NCI-H1105 treated with DMSO at 0.1 percent for 48 hours (cell line): ENCODE data around the gene LARP7.
A peak's percentile ranks its signal among the peaks of the same experiment; 100 is the strongest.
"Not testable (repeated sequence)": the region's sequence is repeated elsewhere in the genome, so short reads cannot be mapped to it uniquely, and the experiment has no call there.

ENCODE experiments used
- DNase-seq: peaks from one replicate; lab custom pipeline; 2025; lab: John Stamatoyannopoulos, UW

LARP7 gene

GRCh38 chr4:112636688-112637551, at the start of gene LARP7, which contains the start of gene ZGRF1:
Gene LARP7 (plus strand): TSS chr4:112637143. CDS start chr4:112644670, 7,527 bp downstream.
Gene ZGRF1 (minus strand): TSS chr4:112636909. CDS start chr4:112633176, 3,733 bp downstream.
- DNase-seq: peak; percentile 91

GRCh38 chr4:112589206-112589605, 47.7 kb upstream of the LARP7 start:
- DNase-seq: no peak

- DNase-seq: no peak
These were observed 45.4 kb upstream of the LARP7 start for GRCh38 chr4:112591593-112591992.

GRCh38 chr4:112592717-112593116, 44.2 kb upstream of the LARP7 start:
- DNase-seq: no peak

- no peak for DNase-seq
These were observed 43.4 kb upstream of the LARP7 start for GRCh38 chr4:112593438-112594133.

GRCh38 chr4:112594993-112595392, 42.0 kb upstream of the LARP7 start:
- no peak for DNase-seq

GRCh38 chr4:112604589-112604988, 32.4 kb upstream of the LARP7 start:
- DNase-seq: peak; percentile 24

- not testable (repeated sequence) for DNase-seq
These were observed 24.1 kb upstream of the LARP7 start for GRCh38 chr4:112612814-112613213.

GRCh38 chr4:112616984-112617383, 20.0 kb upstream of the LARP7 start:
- DNase-seq: no peak

GRCh38 chr4:112626228-112626627, 10.7 kb upstream of the LARP7 start:
- no peak for DNase-seq

GRCh38 chr4:112633477-112634235, 3.3 kb upstream of the LARP7 start:
- DNase-seq: peak; percentile 16

GRCh38 chr4:112637552-112637866, 566 bp downstream of the LARP7 start:
- no peak for DNase-seq

- no peak for DNase-seq
These were observed 5.6 kb downstream of the LARP7 start for GRCh38 chr4:112642526-112642925.

GRCh38 chr4:112644595-112645535, 7.9 kb downstream of the LARP7 start:
- not testable (repeated sequence) for DNase-seq

- no peak for DNase-seq
These were observed 8.8 kb downstream of the LARP7 start for GRCh38 chr4:112645541-112646329.

GRCh38 chr4:112646632-112647537, 9.9 kb downstream of the LARP7 start:
- DNase-seq: no peak

- DNase-seq: no peak
These were observed 10.8 kb downstream of the LARP7 start for GRCh38 chr4:112647785-112648184.

GRCh38 chr4:112648263-112649054, 11.5 kb downstream of the LARP7 start:
- no peak for DNase-seq

- DNase-seq: no peak
These were observed 12.1 kb downstream of the LARP7 start for GRCh38 chr4:112649055-112649408.
